ENCODE data around the gene TTC21A.
A peak's percentile ranks its signal among the peaks of the same experiment; 100 is the strongest.

The TTC21A gene

GRCh38 chr3:39121621-39122020 lies 14.1 kb downstream of the TTC21A start:
- DNase-seq: no peak

GRCh38 chr3:39122813-39123212 lies 15.3 kb downstream of the TTC21A start:
- DNase-seq: no peak

- no peak for DNase-seq
These were observed 17.7 kb downstream of the TTC21A start for GRCh38 chr3:39124876-39125840.

GRCh38 chr3:39125841-39126500 lies 18.5 kb downstream of the TTC21A start:
- DNase-seq: no peak

- DNase-seq: peak; percentile 75
These were observed 19.1 kb downstream of the TTC21A start for GRCh38 chr3:39126532-39127071.

- DNase-seq: no peak
These were observed 19.9 kb downstream of the TTC21A start for GRCh38 chr3:39127269-39127907.

GRCh38 chr3:39127908-39128304 lies 20.4 kb downstream of the TTC21A start:
- DNase-seq: no peak

- DNase-seq: no peak
These were observed 21.5 kb downstream of the TTC21A start for GRCh38 chr3:39128951-39129350.

GRCh38 chr3:39130026-39130425 lies 22.5 kb downstream of the TTC21A start:
- no peak for DNase-seq

- DNase-seq: no peak
These were observed 23.3 kb downstream of the TTC21A start for GRCh38 chr3:39130693-39131265.

GRCh38 chr3:39132096-39133092 lies 24.9 kb downstream of the TTC21A start:
- DNase-seq: no peak

GRCh38 chr3:39133093-39133490 lies 25.6 kb downstream of the TTC21A start:
- no peak for DNase-seq

GRCh38 chr3:39133822-39134221 lies 26.3 kb downstream of the TTC21A start:
- DNase-seq: no peak

GRCh38 chr3:39134305-39134704 lies 26.8 kb downstream of the TTC21A start:
- DNase-seq: no peak

GRCh38 chr3:39135170-39135805 lies 27.8 kb downstream of the TTC21A start:
- DNase-seq: no peak

GRCh38 chr3:39136533-39137434 lies 29.3 kb downstream of the TTC21A start:
- no peak for DNase-seq

- no peak for DNase-seq
These were observed 30.0 kb downstream of the TTC21A start for GRCh38 chr3:39137435-39137936.

GRCh38 chr3:39137991-39138803 lies 30.7 kb downstream of the TTC21A start:
- DNase-seq: no peak

All from CD4-positive, alpha-beta T cell treated with Interleukin-17A for 4 hours (primary cell).